K562 (cell line): Measurements from ENCODE around the gene TYRP1. TPM values are rescaled to one million over a fixed set of nuclear protein-coding genes. Genes with fewer than 3 reads are reported as not detected.

ENCODE experiments used
- ATAC-seq: fragments of 200-7000 bp; cut with Tn5 transposase; 3 replicates; pipeline ENCODE4 v1.9.1; 2020; ENCODE audit warnings: moderate library complexity
- BruUV-seq: library from RNA; stranded (reverse); fragments of 400-500 nt; replicated peaks from 2 replicates; lab custom pipeline; 2021; lab: Mats Ljungman, UMichigan
- CTCF ChIA-PET: fragments of 300-600 bp; formaldehyde crosslinking; extraction: SDS; loops from one replicate; lab custom pipeline; 2021; ENCODE audit warnings: low intra/inter-chr PET ratio; lab: Yijun Ruan, JAX
- POLR2A ChIA-PET: fragments of 300-600, 350-650 bp; sonication (Branson Sonifier 250); formaldehyde crosslinking; extraction: SDS; loops from one replicate; lab custom pipeline; 2021; ENCODE audit warnings: antibody characterized with exemption, inconsistent platforms; lab: Yijun Ruan, JAX
- DNase-seq, 4 experiments: peaks; one replicate each; pipeline versions ENCODE4 v3.0.0 to v3.0.0-alpha.2; 2011 to 2018; ENCODE audit warnings: low spot score in 3 of 4, mixed read lengths in 3 of 4; ENCODE audit errors: extremely low read depth in 1 of 4
- FAIRE-seq: peaks from 2 replicates; lab custom pipeline; 2011; peaks lifted over from hg19 to GRCh38; lab: Jason Lieb, UNC
- H2AFZ ChIP-seq: 2 replicates; pipeline ENCODE4 v1.6.0; 2011; ENCODE audit warnings: low read depth, low read length, control low read depth, inconsistent platforms
- H3K27ac ChIP-seq: fragments of 200-600 bp; 3 replicates; pipeline ENCODE4 v1.8.0; 2011; ENCODE audit warnings: low read depth, mild to moderate bottlenecking, control low read depth, inconsistent platforms, low read length, moderate library complexity, mixed read lengths; ENCODE audit errors: extremely low read depth
- H3K27me3 ChIP-seq, 2 experiments: fragments of 300-600 bp in 1 of 2; 2 replicates in 1 of 2; 3 replicates in 1 of 2; pipeline versions ENCODE4 v1.6.0 to v1.8.0; 2011; ENCODE audit warnings: inconsistent platforms in 2 of 2, low read length in 2 of 2, mild to moderate bottlenecking in 1 of 2, mixed read lengths in 1 of 2, moderate library complexity in 1 of 2; ENCODE audit not compliant: control insufficient read depth in 2 of 2, insufficient read depth in 2 of 2
- H3K36me3 ChIP-seq: fragments of 300-600 bp; 3 replicates; pipeline ENCODE4 v1.8.0; 2011; ENCODE audit warnings: mild to moderate bottlenecking, low read length, inconsistent platforms; ENCODE audit not compliant: control insufficient read depth, insufficient read depth
- H3K4me1 ChIP-seq, 2 experiments: fragments of 200-600 bp in 1 of 2; replicated peaks in 1 of 2; 2 replicates in 1 of 2; 3 replicates in 1 of 2; pipeline versions ENCODE4 v1.5.1 to v1.8.0; 2011; ENCODE audit warnings: inconsistent platforms in 2 of 2, low read length in 2 of 2, mild to moderate bottlenecking in 1 of 2, mixed read lengths in 1 of 2, moderate library complexity in 1 of 2; ENCODE audit not compliant: control insufficient read depth in 2 of 2, insufficient read depth in 2 of 2
- H3K4me2 ChIP-seq: 2 replicates; pipeline ENCODE4 v1.6.1; 2011; ENCODE audit warnings: low read length, control low read depth, inconsistent platforms, mixed read lengths; ENCODE audit not compliant: insufficient read depth
- H3K4me3 ChIP-seq: fragments of 200-600 bp; sonication (generic), shearing (Covaris generic); 2 replicates; pipeline ENCODE4 v1.5.1; 2016; ENCODE audit warnings: control low read depth, inconsistent platforms
- H3K79me2 ChIP-seq: fragments of 200-600 bp; 3 replicates; pipeline ENCODE4 v1.8.0; 2011; ENCODE audit warnings: low read length, inconsistent platforms; ENCODE audit not compliant: control insufficient read depth, insufficient read depth
- H3K9ac ChIP-seq, 2 experiments: 2 replicates each; pipeline versions ENCODE4 v1.6.0 to v1.6.1; 2011; ENCODE audit warnings: low read depth in 2 of 2, low read length in 2 of 2, control low read depth in 1 of 2, inconsistent platforms in 1 of 2, mild to moderate bottlenecking in 1 of 2, mixed read lengths in 1 of 2; ENCODE audit not compliant: insufficient read depth in 1 of 2
- H3K9me1 ChIP-seq: one replicate; pipeline ENCODE4 v1.6.0; 2011; ENCODE audit warnings: inconsistent platforms, mild to moderate bottlenecking, low read length, moderate library complexity; ENCODE audit not compliant: control insufficient read depth, insufficient read depth
- H3K9me3 ChIP-seq: replicated peaks from 2 replicates; pipeline ENCODE4 v1.5.1; 2011; ENCODE audit warnings: low read depth, low read length, inconsistent platforms; ENCODE audit not compliant: control insufficient read depth, insufficient read depth
- H4K20me1 ChIP-seq: replicated peaks from 2 replicates; pipeline ENCODE4 v1.6.1; 2011; ENCODE audit warnings: low read length, inconsistent platforms, mixed read lengths; ENCODE audit not compliant: control insufficient read depth, insufficient read depth
- ATF7 ChIP-seq: fragments of 450-650 bp; IDR thresholded peaks from 2 replicates; pipeline ENCODE4 v1.7.1; 2014; ENCODE audit warnings: mild to moderate bottlenecking, moderate library complexity
- BRD9 ChIP-seq: fragments of 450-650 bp; IDR thresholded peaks from 2 replicates; pipeline ENCODE4 v1.6.1; 2018; ENCODE audit warnings: low read depth; ENCODE audit not compliant: partially characterized antibody
- DPF2 ChIP-seq: fragments of 450-650 bp; IDR thresholded peaks from 2 replicates; pipeline ENCODE4 v1.6.1; 2016
- HCFC1 ChIP-seq: IDR thresholded peaks from 2 replicates; pipeline ENCODE4 v1.6.1; 2012; ENCODE audit warnings: low read depth, low read length, improper control_type of control experiment
- HDAC6 ChIP-seq: IDR thresholded peaks from 2 replicates; pipeline ENCODE4 v1.6.1; 2012; ENCODE audit warnings: low read depth, mild to moderate bottlenecking, control low read depth, inconsistent platforms, low read length, moderate library complexity
- IFI16 ChIP-seq: fragments of 250-450 bp; sonication (Bioruptor Pico); IDR thresholded peaks from 2 replicates; pipeline ENCODE4 v2.1.2; 2022; ENCODE audit warnings: mild to moderate bottlenecking, inconsistent platforms
- JUN ChIP-seq, 2 experiments: sonication (generic) in 1 of 2; formaldehyde crosslinking in 1 of 2; IDR thresholded peaks; 2 replicates each; pipeline versions ENCODE4 v1.6.1 to v1.8.0; 2012 to 2022; ENCODE audit warnings: borderline replicate concordance in 2 of 2, mild to moderate bottlenecking in 2 of 2, improper control_type of control experiment in 1 of 2, low read depth in 1 of 2, low read length in 1 of 2, missing genetic modification reagents in 1 of 2
- KDM2B ChIP-seq: fragments of 250-450 bp; sonication (Bioruptor Pico); IDR thresholded peaks from 2 replicates; pipeline ENCODE4 v1.8.0; 2021; ENCODE audit warnings: mild to moderate bottlenecking, moderate library complexity
- MEF2D ChIP-seq: conservative IDR thresholded peaks from 2 replicates; pipeline ENCODE4 v1.6.1; 2016; ENCODE audit warnings: low read depth, missing genetic modification characterization, missing compliant biosample characterization
- NCOA6 ChIP-seq: fragments of 450-650 bp; IDR thresholded peaks from 2 replicates; pipeline ENCODE4 v1.6.1; 2017; ENCODE audit warnings: mild to moderate bottlenecking
- NR3C1 ChIP-seq: sonication (generic); formaldehyde crosslinking; IDR thresholded peaks from 2 replicates; pipeline ENCODE4 v1.8.1; 2022; ENCODE audit warnings: missing genetic modification reagents
- OTX1 ChIP-seq: fragments of 450-650 bp; formaldehyde crosslinking; IDR thresholded peaks from 2 replicates; pipeline ENCODE4 v1.4.0; 2022; ENCODE audit warnings: mild to moderate bottlenecking
- SP1 ChIP-seq: sonication (generic); formaldehyde crosslinking; IDR thresholded peaks from 2 replicates; pipeline ENCODE4 v1.8.1; 2022; ENCODE audit warnings: mild to moderate bottlenecking, missing genetic modification reagents
- XRCC3 ChIP-seq: fragments of 450-650 bp; IDR thresholded peaks from 2 replicates; pipeline ENCODE4 v1.6.1; 2017; ENCODE audit warnings: mild to moderate bottlenecking, moderate library complexity
- ZBTB7A ChIP-seq: IDR thresholded peaks from 2 replicates; pipeline ENCODE4 v1.6.1; 2011; ENCODE audit warnings: low read depth, mild to moderate bottlenecking, low read length, moderate library complexity, borderline replicate concordance; ENCODE audit not compliant: control insufficient read depth
- ZFP36 ChIP-seq: fragments of 150-350 bp; IDR thresholded peaks from 2 replicates; pipeline ENCODE4 v1.6.1; 2018; ENCODE audit warnings: low read length, low read depth; ENCODE audit not compliant: partially characterized antibody
- ZFX ChIP-seq: sonication (generic); formaldehyde crosslinking; IDR thresholded peaks from 2 replicates; pipeline ENCODE4 v1.8.0; 2022; ENCODE audit warnings: mild to moderate bottlenecking, missing genetic modification reagents, moderate library complexity
- ZNF12 ChIP-seq: sonication (generic); formaldehyde crosslinking; IDR thresholded peaks from 2 replicates; pipeline ENCODE4 v1.4.0; 2020; ENCODE audit warnings: mild to moderate bottlenecking, missing genetic modification reagents
- ZNF146 ChIP-seq: IDR thresholded peaks from one replicate; pipeline ENCODE4 v1.6.1; 2018; ENCODE audit warnings: missing compliant biosample characterization; ENCODE audit not compliant: unreplicated experiment
- in situ Hi-C: fragments of 300-500 bp; cut with MboI; formaldehyde crosslinking; loops from 4 replicates; pipeline ENCODE4 v1.15.0; 2018; ENCODE audit warnings: inconsistent platforms, mixed read lengths
- intact Hi-C: fragments of 100-400 bp; cut with micrococcal nuclease; formaldehyde crosslinking; loops from 2 replicates; pipeline ENCODE4 v1.14.2; 2022
- polyA plus RNA-seq, 8 experiments: library from polyadenylated mRNA; depleted of rRNA in 4 of 8; stranded (reverse) in 5 of 8; unstranded in 3 of 8; fragments of >200 nt; fragmentation: Nextera tagmentation in 2 of 8; fragmentation: Illumina TruSeq in 1 of 8; extraction: Ambion mirVana in 2 of 8; extraction: Trizol in 1 of 8; gene quantifications; 2 replicates each; pipeline versions ENCODE4 v1.2.1 to v1.2.3, GENCODE V29; 2011 to 2014; ENCODE audit warnings: inconsistent platforms in 1 of 8, missing spikeins in 1 of 8
- total RNA-seq, 7 experiments: library from RNA; depleted of rRNA in 6 of 7; stranded (reverse); fragments of >200 nt in 6 of 7; fragmentation: Illumina TruSeq in 2 of 7; extraction: Trizol in 2 of 7; gene quantifications; 2 replicates each; pipeline versions ENCODE4 v1.2.1 to v1.2.3, GENCODE V29; 2011 to 2021; ENCODE audit warnings: low replicate concordance in 1 of 7
- TF ChIP-seq, protein P1 (sequence below): sonication (generic); formaldehyde crosslinking; IDR thresholded peaks from 2 replicates; pipeline ENCODE4 v1.8.1; 2023; ENCODE audit warnings: mild to moderate bottlenecking, missing genetic modification reagents

Gene TYRP1
- total and polyA plus RNA-seq, 9 of the 15 experiments (the other 6 are each of a cell fraction or from before 2014, with no cell fraction given): not detected

GRCh38 chr9:12681620-12682019, 11.6 kb upstream of the TYRP1 start:
- Histone ChIP-seq H3K79me2 (no peaks in the 10 kb centered on the region), H3K9me3 (no peaks in the 10 kb centered on the region), H3K9ac (no peak overlapping the region), H3K27ac (no peak overlapping the region), H3K4me2 (no peak overlapping the region), H3K27me3 (no peaks in the 10 kb centered on the region), H4K20me1 (no peaks in the 10 kb centered on the region), H3K9me1 (no peaks in the 10 kb centered on the region), H3K36me3 (no peaks in the 10 kb centered on the region), H2AFZ (no peak overlapping the region), H3K4me1 (no peaks in the 10 kb centered on the region), H3K4me3 (no peak overlapping the region)
- in situ Hi-C loops (no loop called here), intact Hi-C loops (no loop called here)
- no peak for FAIRE-seq
- ATAC-seq: no peak
- ChIA-PET POLR2A (no interaction called here), CTCF (no interaction called here)
- TF ChIP-seq IFI16 (CRISPR knock-in tag) (no peak), ATF7 (no peak), MEF2D (no peak), NCOA6 (no peak), BRD9 (no peak), KDM2B (CRISPR knock-in tag) (no peak), JUN (IDR thresholded peaks at IDR 0.05; ENCODE audit: borderline replicate concordance, low read depth, low read length) (no peak), JUN (CRISPR knock-in tag; IDR thresholded peaks at IDR 0.05; ENCODE audit: borderline replicate concordance) (no peak), ZBTB7A (no peak), ZNF146 (CRISPR knock-in tag) (no peak), HCFC1 (no peak), NR3C1 (CRISPR knock-in tag) (no peak), ZNF12 (CRISPR knock-in tag) (no peak), HDAC6 (no peak), SP1 (CRISPR knock-in tag) (no peak), OTX1 (CRISPR knock-in tag) (no peak), DPF2 (no peak), XRCC3 (no peak), ZFX (no peak), ZFP36 (no peak)
- TF ChIP-seq, protein P1, sequence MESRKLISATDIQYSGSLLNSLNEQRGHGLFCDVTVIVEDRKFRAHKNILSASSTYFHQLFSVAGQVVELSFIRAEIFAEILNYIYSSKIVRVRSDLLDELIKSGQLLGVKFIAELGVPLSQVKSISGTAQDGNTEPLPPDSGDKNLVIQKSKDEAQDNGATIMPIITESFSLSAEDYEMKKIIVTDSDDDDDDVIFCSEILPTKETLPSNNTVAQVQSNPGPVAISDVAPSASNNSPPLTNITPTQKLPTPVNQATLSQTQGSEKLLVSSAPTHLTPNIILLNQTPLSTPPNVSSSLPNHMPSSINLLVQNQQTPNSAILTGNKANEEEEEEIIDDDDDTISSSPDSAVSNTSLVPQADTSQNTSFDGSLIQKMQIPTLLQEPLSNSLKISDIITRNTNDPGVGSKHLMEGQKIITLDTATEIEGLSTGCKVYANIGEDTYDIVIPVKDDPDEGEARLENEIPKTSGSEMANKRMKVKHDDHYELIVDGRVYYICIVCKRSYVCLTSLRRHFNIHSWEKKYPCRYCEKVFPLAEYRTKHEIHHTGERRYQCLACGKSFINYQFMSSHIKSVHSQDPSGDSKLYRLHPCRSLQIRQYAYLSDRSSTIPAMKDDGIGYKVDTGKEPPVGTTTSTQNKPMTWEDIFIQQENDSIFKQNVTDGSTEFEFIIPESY (CRISPR knock-in tag): no peak
- no TSS peak for BruUV-seq
- no peak for DNase-seq
